ENCODE measurements around the gene FIG4.
"Not testable (repeated sequence)": the region's sequence is repeated elsewhere in the genome, so short reads cannot be mapped to it uniquely, and the experiment has no call there.

FIG4 gene

GRCh38 chr6:109701774-109702173 is 10.7 kb downstream of the FIG4 start:
- H3K4me3 ChIP-seq (ENCODE audit: low read depth, low read length) = no peak overlapping the region
- TF ChIP-seq, protein P1, sequence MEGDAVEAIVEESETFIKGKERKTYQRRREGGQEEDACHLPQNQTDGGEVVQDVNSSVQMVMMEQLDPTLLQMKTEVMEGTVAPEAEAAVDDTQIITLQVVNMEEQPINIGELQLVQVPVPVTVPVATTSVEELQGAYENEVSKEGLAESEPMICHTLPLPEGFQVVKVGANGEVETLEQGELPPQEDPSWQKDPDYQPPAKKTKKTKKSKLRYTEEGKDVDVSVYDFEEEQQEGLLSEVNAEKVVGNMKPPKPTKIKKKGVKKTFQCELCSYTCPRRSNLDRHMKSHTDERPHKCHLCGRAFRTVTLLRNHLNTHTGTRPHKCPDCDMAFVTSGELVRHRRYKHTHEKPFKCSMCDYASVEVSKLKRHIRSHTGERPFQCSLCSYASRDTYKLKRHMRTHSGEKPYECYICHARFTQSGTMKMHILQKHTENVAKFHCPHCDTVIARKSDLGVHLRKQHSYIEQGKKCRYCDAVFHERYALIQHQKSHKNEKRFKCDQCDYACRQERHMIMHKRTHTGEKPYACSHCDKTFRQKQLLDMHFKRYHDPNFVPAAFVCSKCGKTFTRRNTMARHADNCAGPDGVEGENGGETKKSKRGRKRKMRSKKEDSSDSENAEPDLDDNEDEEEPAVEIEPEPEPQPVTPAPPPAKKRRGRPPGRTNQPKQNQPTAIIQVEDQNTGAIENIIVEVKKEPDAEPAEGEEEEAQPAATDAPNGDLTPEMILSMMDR (IDR thresholded peaks at IDR 0.05; ENCODE audit: borderline replicate concordance, insufficient read depth, low read depth, low read length) = no peak

GRCh38 chr6:109702791-109703190 is 11.7 kb downstream of the FIG4 start:
- TF ChIP-seq, protein P1 (IDR thresholded peaks at IDR 0.05; ENCODE audit: borderline replicate concordance, insufficient read depth, low read depth, low read length) = no peak
- H3K4me3 ChIP-seq (ENCODE audit: low read depth, low read length) = no peak overlapping the region

GRCh38 chr6:109705258-109705657 is 14.2 kb downstream of the FIG4 start:
- no peak overlapping the region for H3K4me3 ChIP-seq (ENCODE audit: low read depth, low read length)
- TF ChIP-seq, protein P1 (IDR thresholded peaks at IDR 0.05; ENCODE audit: borderline replicate concordance, insufficient read depth, low read depth, low read length) = peak; percentile 78

DNA sequence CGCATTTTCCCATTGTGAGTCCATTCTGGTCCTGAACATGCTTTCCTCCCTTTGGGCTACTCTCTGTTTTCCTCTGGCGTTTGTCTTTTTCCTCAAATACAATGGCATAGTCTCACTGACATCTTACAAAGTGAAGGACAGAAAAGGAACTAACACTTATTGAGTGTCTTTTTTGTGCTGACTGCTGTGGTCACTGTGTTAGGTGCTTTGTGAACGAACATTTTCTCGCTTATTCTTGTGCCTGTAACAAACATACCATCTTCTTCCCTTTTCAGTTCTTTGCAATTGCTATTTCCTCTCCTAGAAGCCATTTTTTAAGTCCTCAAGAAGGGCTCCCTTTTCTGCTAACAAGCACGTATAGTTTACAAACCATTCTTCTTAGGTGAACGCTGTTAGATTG is 15.4 kb downstream of the FIG4 start:
- TF ChIP-seq, protein P1 (IDR thresholded peaks at IDR 0.05; ENCODE audit: borderline replicate concordance, insufficient read depth, low read depth, low read length) = no peak
- H3K4me3 ChIP-seq (ENCODE audit: low read depth, low read length) = no peak overlapping the region

GRCh38 chr6:109708099-109708498 is 17.0 kb downstream of the FIG4 start:
- not testable (repeated sequence) for H3K4me3 ChIP-seq (ENCODE audit: low read depth, low read length)

GRCh38 chr6:109713097-109713496 is 22.0 kb downstream of the FIG4 start:
- no peak overlapping the region for H3K4me3 ChIP-seq (ENCODE audit: low read depth, low read length)
- TF ChIP-seq, protein P1 (IDR thresholded peaks at IDR 0.05; ENCODE audit: borderline replicate concordance, insufficient read depth, low read depth, low read length) = no peak

- TF ChIP-seq, protein P1 (IDR thresholded peaks at IDR 0.05; ENCODE audit: borderline replicate concordance, insufficient read depth, low read depth, low read length) = no peak
- H3K4me3 ChIP-seq (ENCODE audit: low read depth, low read length) = no peak overlapping the region
Observed at GRCh38 chr6:109714166-109714565, 23.1 kb downstream of the FIG4 start.

GRCh38 chr6:109714611-109715010 is 23.5 kb downstream of the FIG4 start:
- no peak overlapping the region for H3K4me3 ChIP-seq (ENCODE audit: low read depth, low read length)
- TF ChIP-seq, protein P1 (IDR thresholded peaks at IDR 0.05; ENCODE audit: borderline replicate concordance, insufficient read depth, low read depth, low read length) = no peak
